HG02610 (cell line): ENCODE measurements around the gene ZFPM1.
"Not testable (repeated sequence)": the region's sequence is repeated elsewhere in the genome, so short reads cannot be mapped to it uniquely, and the experiment has no call there.

ENCODE experiments used
- ATAC-seq: cut with Tn5 transposase; IDR thresholded peaks from one replicate; pipeline ENCODE4 v1.9.1; 2021; ENCODE audit warnings: mild to moderate bottlenecking, moderate library complexity; ENCODE audit not compliant: unreplicated experiment

Gene ZFPM1

DNA sequence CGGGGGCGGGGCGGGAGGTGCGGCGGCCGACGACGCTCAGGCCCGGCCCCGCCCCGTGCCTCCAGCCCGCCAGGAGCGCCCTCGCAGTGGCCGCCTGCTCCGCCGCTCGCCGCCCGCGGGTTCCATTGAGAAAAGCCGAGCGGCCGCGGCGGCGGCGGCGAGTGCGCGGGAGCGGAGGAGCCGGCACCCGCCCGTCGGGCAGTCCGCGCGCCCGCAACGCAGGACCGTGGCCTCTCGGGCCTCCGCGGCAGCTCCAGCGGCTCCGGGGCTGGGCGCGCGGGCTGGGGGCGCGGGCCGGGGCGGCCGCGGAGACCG lies at the start of gene ZFPM1:
ZFPM1 (plus strand) TSS at position 64 of the 315 bp plus-strand sequence. CDS start 359 bp downstream, outside the sequence.
- ATAC-seq, result no peak

DNA sequence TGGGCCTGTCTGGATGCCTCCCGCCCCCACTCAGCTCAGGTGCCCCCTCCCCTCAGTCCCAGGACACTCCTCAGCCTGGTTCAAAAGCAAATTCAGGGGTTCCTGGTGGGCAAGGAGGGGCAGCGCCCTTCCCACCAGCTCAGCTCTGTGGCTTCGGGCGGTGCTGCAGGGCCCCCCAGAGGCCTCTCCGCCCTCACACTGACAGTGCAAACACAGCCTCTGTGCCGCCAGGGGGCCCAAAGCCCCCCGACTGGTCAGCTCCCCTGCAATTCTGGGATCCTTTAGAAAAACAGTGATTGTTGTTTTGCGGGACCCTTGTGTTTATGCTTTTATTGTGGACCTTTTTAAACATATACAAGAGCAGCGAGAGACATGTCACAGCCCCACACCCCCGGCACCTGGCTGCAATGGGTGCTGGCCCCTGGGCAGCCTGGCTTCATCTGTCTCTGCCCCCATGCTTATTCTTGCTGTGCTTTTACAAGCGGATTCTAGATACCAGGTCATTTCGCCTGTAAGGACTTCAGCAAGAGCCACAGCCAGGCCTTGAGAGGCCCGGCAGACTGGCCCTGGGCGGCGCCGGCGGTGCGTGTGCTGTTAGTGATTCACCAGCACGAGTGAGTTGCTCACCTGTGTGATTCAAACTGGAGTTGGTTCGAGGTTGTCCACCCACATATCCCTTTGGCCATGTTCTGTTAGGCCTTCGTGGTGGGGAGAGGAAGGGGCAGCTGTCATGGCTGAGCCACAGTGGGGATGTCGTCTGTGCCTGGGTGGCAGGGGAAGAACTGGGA lies 49.1 kb upstream of the ZFPM1 start:
- no peak for ATAC-seq

GRCh38 chr16:88404769-88405168 lies 48.3 kb upstream of the ZFPM1 start:
- ATAC-seq, result no peak

GRCh38 chr16:88405216-88406060 lies 47.6 kb upstream of the ZFPM1 start:
- no peak for ATAC-seq

DNA sequence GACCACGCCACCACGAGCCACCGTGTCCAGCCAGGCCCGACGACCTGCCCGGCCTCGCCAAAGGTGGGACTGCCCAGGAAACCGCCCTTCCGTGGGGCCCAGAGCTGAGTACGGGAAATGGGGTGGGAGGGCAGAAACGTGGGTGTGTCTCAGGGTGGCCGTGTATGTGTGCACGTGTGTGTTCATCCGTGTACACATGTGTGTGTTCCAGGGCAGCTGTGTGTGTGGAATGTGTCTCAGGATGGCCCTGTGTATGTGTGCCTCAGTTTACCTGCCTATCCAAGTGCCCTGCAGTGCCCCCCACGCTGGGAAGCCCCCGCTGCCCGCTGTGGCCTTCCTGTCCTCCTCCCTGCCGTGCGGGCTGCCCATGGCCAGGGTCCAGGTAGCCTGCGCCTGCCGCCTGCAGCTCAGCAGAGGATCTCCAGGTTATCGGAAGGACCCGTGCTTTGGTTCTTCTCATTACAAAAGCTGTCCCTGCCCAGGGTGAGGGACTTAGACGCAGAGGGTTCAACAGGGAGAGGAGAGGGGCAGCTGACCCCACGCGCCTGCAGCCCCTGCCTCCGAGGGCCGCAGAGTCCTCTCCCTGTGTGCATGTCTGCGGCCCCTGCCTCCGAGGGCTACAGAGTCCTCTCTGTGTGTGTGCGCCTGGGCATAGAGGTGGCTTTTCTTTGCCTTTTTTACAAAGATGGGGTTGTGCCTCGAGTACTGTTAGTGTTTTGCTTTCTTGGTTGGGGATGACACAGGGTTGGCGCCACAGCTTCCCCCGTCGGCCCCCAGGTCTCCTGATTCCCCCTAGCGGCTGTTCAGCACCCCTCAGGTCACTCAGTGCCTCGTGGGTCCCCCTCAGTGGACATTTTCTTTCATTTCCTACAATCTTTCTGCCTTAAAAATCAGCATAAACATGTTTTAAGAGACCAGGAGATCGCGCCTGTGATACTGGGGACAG lies 46.7 kb upstream of the ZFPM1 start:
- no peak for ATAC-seq

GRCh38 chr16:88407042-88407420 lies 46.0 kb upstream of the ZFPM1 start:
- ATAC-seq, result no peak

DNA sequence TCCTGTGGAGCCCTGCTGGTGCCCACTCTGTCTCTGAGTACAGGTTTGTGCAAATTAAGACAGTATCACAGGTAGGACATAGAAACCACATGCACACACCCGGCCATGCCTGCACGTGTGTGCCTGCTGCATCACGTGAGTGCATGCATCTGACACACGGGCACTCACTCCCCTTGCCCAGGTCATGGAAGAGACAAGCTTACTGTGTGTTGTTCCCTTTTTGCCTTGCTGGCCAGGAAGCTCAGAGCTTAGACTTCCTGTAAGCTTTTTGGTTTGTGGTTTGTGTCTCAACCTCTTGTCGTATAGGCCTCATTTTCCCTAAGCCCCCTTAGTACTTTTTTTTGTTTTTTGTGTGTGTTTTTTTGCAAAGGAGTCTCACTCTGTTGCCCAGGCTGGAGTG lies 45.3 kb upstream of the ZFPM1 start:
- ATAC-seq, result no peak

- ATAC-seq, result no peak
Measured at GRCh38 chr16:88408561-88409142, 44.4 kb upstream of the ZFPM1 start.

GRCh38 chr16:88409296-88410065 lies 43.6 kb upstream of the ZFPM1 start:
- no peak for ATAC-seq

DNA sequence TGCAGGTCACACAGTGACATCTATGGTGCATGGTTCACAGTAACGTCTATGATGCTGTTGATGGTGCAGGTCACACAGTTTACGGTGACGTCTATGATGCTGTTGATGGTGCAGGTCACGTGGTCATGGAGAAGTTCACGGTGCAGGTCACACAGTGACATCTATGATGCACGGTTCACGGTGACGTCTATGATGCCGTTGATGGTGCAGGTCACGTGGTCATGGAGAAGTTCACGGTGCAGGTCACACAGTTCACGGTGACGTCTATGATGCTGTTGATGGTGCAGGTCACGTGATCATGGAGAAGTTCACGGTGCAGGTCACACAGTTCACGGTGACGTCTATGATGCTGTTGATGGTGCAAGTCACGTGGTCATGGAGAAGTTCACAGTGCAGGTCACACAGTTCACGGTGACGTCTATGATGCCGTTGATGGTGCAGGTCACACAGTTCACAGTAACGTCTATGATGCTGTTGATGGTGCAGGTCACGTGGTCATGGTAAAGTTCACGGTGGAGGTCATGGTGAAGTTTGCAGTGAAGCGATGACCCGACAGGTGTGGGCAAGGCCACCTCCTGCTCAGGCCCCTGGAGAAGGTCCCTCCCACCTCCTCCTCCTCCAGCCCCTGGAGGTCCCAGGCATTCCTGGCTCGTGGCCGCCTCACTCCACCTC lies 42.6 kb upstream of the ZFPM1 start:
- ATAC-seq, result not testable (repeated sequence)

GRCh38 chr16:88411951-88412576 lies 41.0 kb upstream of the ZFPM1 start:
- ATAC-seq, result no peak

DNA sequence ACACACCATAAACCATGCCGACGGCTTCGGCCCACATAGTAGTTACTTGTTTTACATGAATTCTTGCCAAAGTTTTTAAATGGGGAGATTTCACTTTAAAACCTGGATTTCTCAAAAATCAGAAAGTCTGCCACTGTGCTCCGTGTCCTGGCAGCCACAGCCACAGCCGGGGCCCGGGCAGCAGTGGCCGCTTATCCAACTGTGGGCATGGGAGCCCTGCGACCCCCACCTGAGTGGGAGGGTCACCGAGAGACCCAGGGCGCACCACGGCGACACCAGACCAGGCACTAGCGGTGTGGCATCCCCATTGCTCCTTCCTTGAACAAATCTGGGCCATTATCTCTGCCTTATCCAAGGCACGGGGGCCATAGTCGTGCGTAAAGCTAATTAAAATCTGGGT lies 40.3 kb upstream of the ZFPM1 start:
- no peak for ATAC-seq

- no peak for ATAC-seq
Measured at GRCh38 chr16:88413231-88413630, 39.8 kb upstream of the ZFPM1 start.

DNA sequence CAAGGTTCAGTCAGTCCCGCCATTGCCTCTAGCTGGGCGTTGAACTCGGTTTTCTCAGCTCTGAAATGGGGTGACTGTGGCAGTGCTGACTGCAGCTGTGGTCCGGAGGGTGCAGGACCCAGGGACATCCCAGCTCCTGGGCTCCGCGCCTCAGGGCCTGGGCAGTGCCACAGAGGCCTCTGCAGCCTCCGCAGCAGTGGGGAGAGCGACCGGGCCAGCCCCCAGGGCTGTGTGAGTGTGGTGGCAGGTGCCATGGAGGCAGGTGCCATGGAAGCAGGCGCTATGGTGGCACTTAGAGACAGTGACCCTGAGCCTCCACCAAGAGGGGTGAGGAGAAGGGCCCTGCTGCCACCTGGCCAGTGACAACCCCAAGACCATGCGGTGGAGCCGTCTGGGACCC lies 39.4 kb upstream of the ZFPM1 start:
- ATAC-seq, result no peak

DNA sequence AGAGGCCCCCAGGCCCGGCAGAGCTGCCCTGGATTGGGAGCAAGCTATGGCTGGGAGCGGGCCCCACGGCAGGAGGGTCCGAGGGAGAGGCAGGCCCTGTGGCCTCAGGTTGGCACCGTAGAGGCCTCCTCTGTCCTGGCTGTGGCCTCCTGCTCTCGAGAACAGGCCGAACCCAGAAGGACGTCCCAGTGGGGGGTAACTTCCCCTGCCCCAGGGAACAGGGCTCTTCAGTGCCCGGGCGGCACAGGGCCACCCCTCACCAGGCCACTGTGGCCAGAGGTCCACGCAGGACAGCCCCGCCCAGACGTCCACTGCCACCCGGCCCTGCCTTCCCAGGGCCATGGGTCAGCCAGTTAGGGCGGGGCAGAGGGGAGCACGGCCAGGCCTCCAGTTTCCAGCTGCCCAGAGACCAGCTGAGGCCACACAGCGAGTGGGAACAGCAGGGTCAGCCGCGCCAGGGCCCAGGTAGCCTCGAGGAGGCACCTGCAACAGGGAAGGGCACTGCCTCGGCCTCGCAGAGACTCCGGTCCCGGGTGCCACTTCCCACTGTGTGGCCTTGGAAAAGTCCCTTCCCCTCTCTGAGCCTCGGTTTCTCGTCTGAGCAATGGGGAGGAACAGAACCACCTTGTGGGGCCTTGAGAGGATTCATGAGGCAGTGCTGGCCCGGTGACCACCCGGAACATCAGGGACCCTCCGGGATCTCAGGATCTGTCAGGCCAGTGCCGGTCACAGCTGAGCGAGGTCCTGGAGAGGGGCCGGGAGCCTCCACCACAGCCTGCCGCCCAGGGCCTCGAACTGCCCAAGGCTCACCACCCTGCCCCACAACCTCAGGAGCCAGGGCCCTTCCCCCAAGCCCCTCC lies 38.3 kb upstream of the ZFPM1 start:
- no peak for ATAC-seq

GRCh38 chr16:88415381-88415705 lies 37.7 kb upstream of the ZFPM1 start:
- no peak for ATAC-seq

- no peak for ATAC-seq
Measured at GRCh38 chr16:88415713-88416323, 37.3 kb upstream of the ZFPM1 start.

DNA sequence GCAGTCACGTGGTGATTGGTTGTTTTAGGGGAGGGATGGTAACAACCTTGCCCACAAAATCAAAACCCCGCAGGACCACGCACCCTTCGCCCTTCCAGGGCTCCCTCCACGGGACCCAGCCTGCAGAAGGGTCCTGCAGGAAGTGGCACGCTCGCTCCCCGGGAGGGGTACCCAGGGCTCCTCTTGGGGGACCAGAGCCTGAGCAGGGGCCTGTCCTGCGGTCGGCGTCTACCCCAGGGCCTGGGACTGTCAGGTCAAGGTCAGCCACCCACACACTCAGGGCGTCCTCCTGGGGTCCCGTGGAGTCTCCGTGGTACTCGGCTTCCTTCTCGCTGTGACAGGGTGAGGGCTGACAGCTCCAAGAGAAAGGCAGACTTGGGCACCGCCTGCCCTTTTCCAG lies 36.4 kb upstream of the ZFPM1 start:
- no peak for ATAC-seq
